Nephron (organoid): Measurements from ENCODE around the gene RFX3.
A peak's percentile ranks its signal among the peaks of the same experiment; 100 is the strongest.

ENCODE experiments used
- H3K27ac Mint-ChIP-seq, 3 experiments: 2 replicates each; pipeline ENCODE4 v1.8.0; 2020; ENCODE audit warnings: mixed read lengths in 3 of 3, mild to moderate bottlenecking in 2 of 3, moderate library complexity in 1 of 3
- H3K27me3 Mint-ChIP-seq: 2 replicates; pipeline ENCODE4 v1.8.0; 2021; ENCODE audit warnings: low read depth, mild to moderate bottlenecking, moderate library complexity, mixed read lengths
- H3K36me3 Mint-ChIP-seq: 2 replicates; pipeline ENCODE4 v1.8.0; 2020; ENCODE audit warnings: low read depth, mixed read lengths
- H3K4me1 Mint-ChIP-seq: 2 replicates; pipeline ENCODE4 v1.8.0; 2020; ENCODE audit warnings: mixed read lengths
- H3K4me3 Mint-ChIP-seq, 3 experiments: 2 replicates each; pipeline ENCODE4 v1.8.0; 2020; ENCODE audit warnings: mild to moderate bottlenecking in 3 of 3, mixed read lengths in 3 of 3, moderate library complexity in 2 of 3
- H3K9me3 Mint-ChIP-seq: 2 replicates; pipeline ENCODE4 v1.8.0; 2020; ENCODE audit warnings: mixed read lengths
- CTCF ChIP-seq, 3 experiments: fragments of 200-600 bp; sonication (generic); IDR thresholded peaks; one replicate each; pipeline ENCODE4 v1.5.0; 2021; ENCODE audit warnings: antibody characterized with exemption in 3 of 3; ENCODE audit not compliant: unreplicated experiment in 3 of 3

RFX3 gene

GRCh38 chr9:3409453-3409852, 116.3 kb downstream of the RFX3 start:
- H3K4me3 Mint-ChIP-seq = no peak overlapping the region
- H3K27me3 Mint-ChIP-seq = no peaks in the 10 kb centered on the region
- no peaks in the 10 kb centered on the region for H3K9me3 Mint-ChIP-seq
- no peaks in the 10 kb centered on the region for H3K4me1 Mint-ChIP-seq
- H3K36me3 Mint-ChIP-seq = no peaks in the 10 kb centered on the region
- TF ChIP-seq CTCF (IDR thresholded peaks at IDR 0.05; ENCODE audit: unreplicated experiment in 3 of 3) = no peak
- no peak overlapping the region for H3K27ac Mint-ChIP-seq

- H3K4me3 Mint-ChIP-seq = no peak overlapping the region
- H3K4me1 Mint-ChIP-seq = no peaks in the 10 kb centered on the region
- no peaks in the 10 kb centered on the region for H3K27me3 Mint-ChIP-seq
- H3K9me3 Mint-ChIP-seq = no peaks in the 10 kb centered on the region
- no peaks in the 10 kb centered on the region for H3K36me3 Mint-ChIP-seq
- no peak for TF ChIP-seq CTCF (IDR thresholded peaks at IDR 0.05; ENCODE audit: unreplicated experiment in 3 of 3)
- H3K27ac Mint-ChIP-seq = no peak overlapping the region
Observed at GRCh38 chr9:3403315-3403714, 122.5 kb downstream of the RFX3 start.

GRCh38 chr9:3401221-3401954, 124.4 kb downstream of the RFX3 start:
- H3K27ac Mint-ChIP-seq = no peak overlapping the region

GRCh38 chr9:3398232-3398648, 127.6 kb downstream of the RFX3 start:
- Mint-ChIP-seq H3K4me1 (no peaks in the 10 kb centered on the region), H3K36me3 (peaks cover 27% of the 10 kb centered on the region), H3K27ac (peak overlapping the region in 1 of 3 experiments; percentile 24), H3K9me3 (no peaks in the 10 kb centered on the region), H3K27me3 (no peaks in the 10 kb centered on the region), H3K4me3 (no peak overlapping the region)
- no peak for TF ChIP-seq CTCF (IDR thresholded peaks at IDR 0.05; ENCODE audit: unreplicated experiment in 3 of 3)

More at GRCh38 chr9:3401221-3401954, 124.4 kb downstream of the RFX3 start:
- no peak for TF ChIP-seq CTCF (IDR thresholded peaks at IDR 0.05; ENCODE audit: unreplicated experiment in 3 of 3)
- no peak overlapping the region for H3K4me3 Mint-ChIP-seq
- H3K36me3 Mint-ChIP-seq = peaks cover 9% of the 10 kb centered on the region
- no peaks in the 10 kb centered on the region for H3K9me3 Mint-ChIP-seq
- H3K27me3 Mint-ChIP-seq = no peaks in the 10 kb centered on the region
- no peaks in the 10 kb centered on the region for H3K4me1 Mint-ChIP-seq

- Mint-ChIP-seq H3K4me3 (no peak overlapping the region), H3K36me3 (peaks cover 30% of the 10 kb centered on the region), H3K27me3 (no peaks in the 10 kb centered on the region), H3K4me1 (no peaks in the 10 kb centered on the region), H3K27ac (peak overlapping the region in 1 of 3 experiments; percentile 24), H3K9me3 (no peaks in the 10 kb centered on the region)
- TF ChIP-seq CTCF (IDR thresholded peaks at IDR 0.05; ENCODE audit: unreplicated experiment in 3 of 3) = no peak
Observed at GRCh38 chr9:3397766-3398165, 128.0 kb downstream of the RFX3 start.

GRCh38 chr9:3391414-3391813, 134.4 kb downstream of the RFX3 start:
- peaks cover 7% of the 10 kb centered on the region for H3K9me3 Mint-ChIP-seq
- H3K27me3 Mint-ChIP-seq = no peaks in the 10 kb centered on the region
- H3K36me3 Mint-ChIP-seq = peaks cover 80% of the 10 kb centered on the region
- no peak overlapping the region for H3K4me3 Mint-ChIP-seq
- no peaks in the 10 kb centered on the region for H3K4me1 Mint-ChIP-seq
- H3K27ac Mint-ChIP-seq = no peak overlapping the region
- TF ChIP-seq CTCF (IDR thresholded peaks at IDR 0.05; ENCODE audit: unreplicated experiment in 3 of 3) = no peak
